OCI-LY7 (cell line): ENCODE measurements around the gene CFAP58.

ENCODE experiments used
- CTCF ChIP-seq: fragments of 200-600 bp; sonication (generic); conservative IDR thresholded peaks from 2 replicates; pipeline ENCODE4 v1.5.1; 2014; ENCODE audit warnings: mild to moderate bottlenecking, antibody characterized with exemption, low read length, moderate library complexity, mixed read lengths
- EZH2phosphoT487 ChIP-seq: fragments of 200-600 bp; sonication (generic); IDR thresholded peaks from 2 replicates; pipeline ENCODE4 v1.6.1; 2018; ENCODE audit warnings: low read depth, borderline replicate concordance, mild to moderate bottlenecking, mixed run types, antibody characterized with exemption, low read length, moderate library complexity, mixed read lengths

- TF ChIP-seq CTCF (no peak), EZH2phosphoT487 (no peak)
These were observed 31.2 kb upstream of the CFAP58 start for GRCh38 chr10:104322416-104322782.
